Motor neuron (in vitro differentiated cells): Measurements from ENCODE around the gene SLC26A11. TPM values are rescaled to one million over a fixed set of nuclear protein-coding genes. Genes with fewer than 3 reads are reported as not detected.

Experiments used
- ATAC-seq, 8 experiments: fragments of 200-7000 bp; cut with Tn5 transposase; replicated peaks in 6 of 8; 2 replicates each; pipeline ENCODE4 v1.8.0; 2021; ENCODE audit warnings: mild to moderate bottlenecking in 8 of 8, moderate library complexity in 8 of 8
- H3K27ac ChIP-seq, 2 donors: fragments of 250-450 bp; sonication (Bioruptor Pico); 2 replicates each; pipeline ENCODE4 v1.9.0; 2021; ENCODE audit warnings: antibody characterized with exemption in 2 of 2, mild to moderate bottlenecking in 2 of 2, moderate library complexity in 1 of 2
- H3K4me1 ChIP-seq, 2 donors: fragments of 250-450 bp; sonication (Bioruptor Pico); replicated peaks in 1 of 2; 2 replicates each; pipeline ENCODE4 v1.6.1; 2021; ENCODE audit warnings: antibody characterized with exemption in 2 of 2, mild to moderate bottlenecking in 2 of 2, moderate library complexity in 1 of 2
- H3K4me3 ChIP-seq, 5 donors: fragments of 250-450 bp; sonication (Bioruptor Pico); 2 replicates each; pipeline ENCODE4 v1.9.0; 2021; ENCODE audit warnings: antibody characterized with exemption in 5 of 5, mild to moderate bottlenecking in 5 of 5, moderate library complexity in 4 of 5
- WGBS, 10 experiments: fragments of 450-650 bp; shearing (Covaris generic); methylation state at CpG; one replicate each; pipeline ENCODE4 v1.0.0; 2022; 5-methylcytosine and 5-hydroxymethylcytosine counted together
- in situ Hi-C, 9 experiments: fragments of 400-800 bp; cut with MboI; loops; one replicate each; pipeline ENCODE4 v1.15.0; 2021; ENCODE audit warnings: low sequenced_read_pairs in 9 of 9, low pct_unique_long_range_greater_than_20kb in 2 of 9; ENCODE audit not compliant: unreplicated experiment in 9 of 9
- total RNA-seq, 8 experiments: library from RNA; unstranded; fragments of 300-600 nt; gene quantifications; 2 replicates each; pipeline versions ENCODE4 v1.2.3 to v1.2.4, GENCODE V29; 2022

The SLC26A11 gene
- total RNA-seq, 8 experiments from 2014 or later = 9.1 to 41.3 (median 18.1) TPM

DNA sequence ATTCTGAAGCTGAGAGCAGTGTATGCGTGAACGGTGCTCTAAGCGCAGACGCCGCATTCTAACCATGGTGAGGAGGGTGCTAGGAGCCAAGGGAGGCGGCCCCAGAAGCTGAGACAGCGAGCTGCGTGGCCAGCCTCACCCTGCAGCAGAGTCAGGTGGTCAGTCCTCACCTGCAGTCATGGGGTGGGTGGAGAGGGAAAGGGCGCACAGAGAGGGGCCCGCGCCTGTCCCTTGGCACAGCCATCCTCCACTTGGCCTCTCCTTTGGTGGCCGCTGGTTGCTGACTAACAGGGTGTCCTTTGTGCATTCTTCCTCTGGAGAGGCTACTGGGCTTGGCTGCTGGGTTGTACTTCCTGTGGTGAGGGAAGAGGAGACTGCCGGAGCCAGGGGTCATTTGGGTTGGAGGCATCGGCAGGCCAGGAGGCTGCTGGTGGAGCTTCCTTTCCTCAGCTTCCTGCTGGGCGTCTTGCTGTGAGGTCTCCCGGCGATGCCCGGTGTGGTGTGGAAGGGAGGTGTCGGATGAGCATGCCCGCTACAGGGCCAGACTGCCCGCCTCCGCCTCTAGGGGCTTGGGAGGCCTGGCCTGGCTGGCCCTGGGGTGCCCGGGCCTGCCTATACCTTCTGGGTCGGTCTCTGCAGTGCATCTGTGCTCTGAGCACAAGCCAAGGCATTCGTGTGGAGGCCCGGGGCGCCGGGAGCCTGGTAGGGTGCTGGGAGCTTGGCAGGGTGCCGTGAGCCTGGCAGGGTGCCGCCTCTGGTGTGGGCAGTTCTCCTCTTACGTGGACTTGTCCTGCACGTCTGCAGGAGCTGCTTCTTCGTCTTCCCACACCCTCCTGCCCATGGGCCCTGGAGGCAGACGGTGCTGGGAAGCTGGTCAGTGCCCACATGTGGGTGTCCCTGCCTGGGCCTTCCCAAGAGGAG, 57.8 kb downstream of the SLC26A11 start:
- in situ Hi-C loops = no loop called here
- H3K4me3 ChIP-seq = no peak overlapping the region
- no peaks in the 10 kb centered on the region for H3K4me1 ChIP-seq
- no peak overlapping the region for H3K27ac ChIP-seq
- ATAC-seq = no peak
- WGBS, 10 experiments = 76 to 95% (median 88%) methylated on average over 3 to 11 of the region's 34 CpGs; no CpG with 5 or more reads in 5 of the 10 experiments

DNA sequence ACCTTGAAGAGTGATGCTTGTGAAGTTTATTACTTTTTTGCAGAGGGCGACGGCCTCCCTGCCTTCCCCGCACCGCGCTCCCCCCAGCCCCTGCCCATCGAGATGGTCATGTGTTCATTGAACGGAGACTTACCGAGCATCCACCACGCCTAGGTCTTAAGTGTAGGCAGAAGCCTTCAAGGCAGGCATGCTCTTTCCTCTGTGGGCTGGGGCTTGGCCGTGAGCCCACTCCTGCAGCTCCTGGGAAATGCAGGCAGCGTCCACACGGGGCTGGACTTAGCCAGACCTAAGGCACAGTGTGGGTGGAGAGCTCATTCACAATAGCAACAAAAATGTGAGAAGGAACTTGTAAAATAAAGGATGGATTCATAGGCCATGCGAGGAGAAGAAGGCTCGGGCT, 59.7 kb downstream of the SLC26A11 start:
- no peak overlapping the region for H3K27ac ChIP-seq
- 8 to 100% (median 47%) methylated on average over 1 to 4 of the region's 14 CpGs; no CpG with 5 or more reads in 4 of the 10 experiments for WGBS, 10 experiments
- peak in 6 of 8 experiments; percentile 22 to 98 (median 84) for ATAC-seq
- no peak overlapping the region for H3K4me3 ChIP-seq
- H3K4me1 ChIP-seq = no peaks in the 10 kb centered on the region
- in situ Hi-C loops = no loop called here

DNA sequence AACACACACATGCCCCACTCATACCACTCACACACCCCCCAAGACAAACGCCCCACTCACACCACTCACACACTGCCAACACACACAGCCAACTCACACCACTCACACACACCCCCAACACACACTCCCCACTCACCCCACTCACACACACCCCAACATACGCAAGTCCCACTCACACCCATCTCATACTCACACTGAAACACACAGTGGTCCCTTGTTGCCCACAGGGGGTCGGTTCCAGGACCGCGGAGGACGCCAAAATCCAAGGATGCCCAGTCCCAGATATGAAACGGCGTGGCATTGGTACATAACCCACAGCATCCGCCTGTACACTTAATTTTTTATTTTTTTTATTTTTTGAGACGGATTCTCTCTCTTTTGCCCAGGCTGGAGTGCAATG, 61.3 kb downstream of the SLC26A11 start:
- no peak overlapping the region for H3K27ac ChIP-seq
- H3K4me1 ChIP-seq = no peaks in the 10 kb centered on the region
- in situ Hi-C loops = no loop called here
- ATAC-seq = no peak
- WGBS, 10 experiments = 95 to 100% methylated on average over 2 to 4 of the region's 10 CpGs; no CpG with 5 or more reads in 8 of the 10 experiments
- H3K4me3 ChIP-seq = no peak overlapping the region

DNA sequence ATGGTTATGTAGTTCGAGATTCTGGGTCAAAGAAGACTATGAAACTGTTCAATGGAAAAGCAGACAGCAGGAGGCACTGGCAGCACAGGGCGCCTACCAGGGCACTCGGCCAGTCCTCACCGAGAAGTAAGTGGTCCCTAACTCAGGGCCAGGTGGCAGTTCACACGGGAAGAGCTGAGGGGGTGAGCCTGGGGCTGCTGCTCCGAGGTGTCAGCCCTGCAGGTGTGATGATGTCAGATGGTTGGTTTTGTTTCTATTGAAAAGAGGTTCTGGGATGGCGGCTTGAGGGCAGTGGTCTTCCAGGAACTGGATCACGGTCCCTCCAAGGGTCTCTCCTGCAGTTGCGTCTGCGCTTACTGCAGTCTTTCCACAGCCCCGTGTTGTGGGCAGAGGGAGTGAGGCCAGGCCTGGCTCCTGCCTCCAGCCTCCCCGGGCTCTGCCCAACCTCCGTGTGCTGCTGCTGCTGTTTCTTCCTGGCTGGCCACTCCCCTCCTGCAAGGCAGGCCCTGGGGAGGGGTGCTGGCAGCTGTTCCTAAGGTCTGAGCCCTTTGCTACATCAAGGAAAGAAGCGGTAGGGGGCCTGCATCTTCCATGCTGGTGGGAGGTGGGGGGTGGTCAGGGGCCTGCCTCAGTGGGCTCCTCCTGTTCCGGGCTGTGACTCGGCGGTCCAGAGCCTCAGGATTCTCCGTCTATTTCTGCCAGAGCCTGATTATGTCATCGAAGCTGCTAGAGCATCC, 63.1 kb downstream of the SLC26A11 start:
- ATAC-seq = peak in 4 of 8 experiments; percentile 29 to 52 (median 43)
- no peak overlapping the region for H3K27ac ChIP-seq
- 56 to 100% (median 82%) methylated on average over 1 to 9 of the region's 19 CpGs; no CpG with 5 or more reads in 4 of the 10 experiments for WGBS, 10 experiments
- H3K4me1 ChIP-seq = no peaks in the 10 kb centered on the region
- no peak overlapping the region for H3K4me3 ChIP-seq
- in situ Hi-C loops = no loop called here

DNA sequence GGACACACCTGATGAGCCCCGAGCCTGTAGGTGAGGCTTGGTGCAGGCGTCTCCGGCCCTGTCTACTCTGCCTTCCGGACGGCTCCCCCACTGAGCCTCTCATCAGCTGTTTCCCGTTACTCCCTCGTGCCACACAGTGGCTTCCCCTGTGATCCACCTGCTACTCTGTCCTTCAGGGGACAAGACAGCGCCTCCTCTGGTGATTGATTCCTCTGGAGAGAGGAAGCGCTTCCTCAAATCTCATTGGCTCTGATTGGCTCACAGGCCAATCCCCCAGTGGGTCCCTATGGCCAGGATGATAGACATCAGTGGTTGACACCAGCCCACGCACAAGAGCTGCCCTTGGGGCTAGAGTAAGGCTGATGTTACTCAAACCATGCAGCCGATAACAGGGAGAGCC, 64.4 kb downstream of the SLC26A11 start:
- 30 to 82% (median 78%) methylated on average over 1 to 10 of the region's 11 CpGs; no CpG with 5 or more reads in 4 of the 10 experiments for WGBS, 10 experiments
- ATAC-seq = peak in 4 of 8 experiments; percentile 13 to 60 (median 51)
- in situ Hi-C loops = no loop called here
- Histone ChIP-seq H3K27ac (no peak overlapping the region), H3K4me3 (no peak overlapping the region), H3K4me1 (no peaks in the 10 kb centered on the region)

DNA sequence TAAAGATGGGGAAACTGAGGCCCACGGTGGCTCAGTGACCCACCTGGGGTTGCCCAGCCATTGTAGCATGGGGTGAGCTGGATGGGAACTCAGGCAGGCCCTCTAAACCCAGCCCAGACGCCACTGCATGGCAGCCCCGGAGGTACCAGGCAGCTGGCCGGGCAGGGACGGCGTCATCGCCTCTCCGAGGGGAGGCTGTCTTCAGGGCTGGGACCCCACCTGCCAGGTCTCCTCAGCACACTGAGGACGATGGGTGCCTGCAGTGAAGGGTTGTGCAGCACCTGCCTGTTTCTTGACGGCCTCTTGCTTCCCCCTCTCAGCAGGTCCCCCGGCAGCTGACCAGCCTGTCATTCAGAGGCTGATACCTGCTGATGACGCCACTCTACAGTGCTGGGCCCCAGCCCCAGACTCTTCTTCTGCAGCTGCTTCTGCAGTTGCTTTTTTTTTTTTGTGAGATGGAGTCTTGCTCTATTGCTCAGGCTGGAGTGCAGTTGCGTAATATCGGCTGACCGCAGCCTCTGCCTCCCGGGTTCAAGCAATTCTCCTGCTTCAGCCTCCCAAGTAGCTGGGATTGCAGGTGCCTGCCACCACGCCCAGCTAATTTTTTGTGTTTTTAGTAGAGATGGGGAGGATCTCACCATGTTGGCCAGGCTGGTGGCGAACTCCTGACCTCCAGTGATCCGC, 65.2 kb downstream of the SLC26A11 start:
- 80 to 100% (median 91%) methylated on average over 1 to 9 of the region's 19 CpGs; no CpG with 5 or more reads in 3 of the 10 experiments for WGBS, 10 experiments
- H3K4me3 ChIP-seq = no peak overlapping the region
- no peaks in the 10 kb centered on the region for H3K4me1 ChIP-seq
- no peak overlapping the region for H3K27ac ChIP-seq
- in situ Hi-C loops = no loop called here
- no peak for ATAC-seq

DNA sequence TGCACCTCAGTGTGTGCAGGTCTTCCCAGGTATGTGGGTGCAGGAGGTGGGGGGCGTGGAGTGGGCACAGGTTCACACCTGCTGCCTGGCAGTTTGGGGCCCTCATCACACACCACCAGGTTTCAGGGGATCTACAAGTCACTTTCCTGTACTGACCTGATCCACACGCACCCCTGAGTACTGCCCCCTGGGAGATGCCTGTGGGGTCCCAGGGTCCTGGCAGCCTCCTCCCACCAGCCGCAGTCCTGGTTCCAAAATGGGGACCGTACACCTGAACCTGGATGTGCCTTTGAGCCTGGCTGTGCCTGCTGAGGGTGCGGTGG, 66.4 kb downstream of the SLC26A11 start:
- H3K4me3 ChIP-seq = no peak overlapping the region
- WGBS, 10 experiments = 78 to 100% (median 98%) methylated on average over 1 to 4 of the region's 5 CpGs; no CpG with 5 or more reads in 6 of the 10 experiments
- H3K27ac ChIP-seq = no peak overlapping the region
- H3K4me1 ChIP-seq = no peaks in the 10 kb centered on the region
- in situ Hi-C loops = no loop called here
- ATAC-seq = no peak

DNA sequence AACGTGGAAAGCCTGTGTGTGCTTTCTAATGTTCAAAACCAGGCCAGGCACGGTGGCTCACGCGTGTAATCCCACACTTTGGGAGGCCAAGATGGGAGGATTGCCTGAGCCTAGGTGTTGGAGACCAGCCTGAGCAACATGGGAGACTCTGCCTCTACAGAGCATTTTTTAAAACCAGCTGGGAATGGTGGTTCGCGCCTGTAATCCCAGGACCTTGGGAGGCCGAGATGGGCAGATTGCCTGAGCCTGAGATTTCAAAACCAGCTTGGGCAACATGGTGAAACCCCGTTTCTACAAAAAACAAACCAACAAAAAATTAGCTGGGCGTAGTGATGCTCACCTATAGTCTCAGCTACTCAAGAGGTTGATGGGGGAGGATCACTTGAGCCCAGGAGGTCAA, 66.8 kb downstream of the SLC26A11 start:
- H3K4me1 ChIP-seq = no peaks in the 10 kb centered on the region
- H3K4me3 ChIP-seq = no peak overlapping the region
- H3K27ac ChIP-seq = no peak overlapping the region
- no peak for ATAC-seq
- in situ Hi-C loops = no loop called here
- WGBS, 10 experiments = 81 to 97% (median 88%) methylated on average over 2 to 8 of the region's 9 CpGs; no CpG with 5 or more reads in 4 of the 10 experiments

DNA sequence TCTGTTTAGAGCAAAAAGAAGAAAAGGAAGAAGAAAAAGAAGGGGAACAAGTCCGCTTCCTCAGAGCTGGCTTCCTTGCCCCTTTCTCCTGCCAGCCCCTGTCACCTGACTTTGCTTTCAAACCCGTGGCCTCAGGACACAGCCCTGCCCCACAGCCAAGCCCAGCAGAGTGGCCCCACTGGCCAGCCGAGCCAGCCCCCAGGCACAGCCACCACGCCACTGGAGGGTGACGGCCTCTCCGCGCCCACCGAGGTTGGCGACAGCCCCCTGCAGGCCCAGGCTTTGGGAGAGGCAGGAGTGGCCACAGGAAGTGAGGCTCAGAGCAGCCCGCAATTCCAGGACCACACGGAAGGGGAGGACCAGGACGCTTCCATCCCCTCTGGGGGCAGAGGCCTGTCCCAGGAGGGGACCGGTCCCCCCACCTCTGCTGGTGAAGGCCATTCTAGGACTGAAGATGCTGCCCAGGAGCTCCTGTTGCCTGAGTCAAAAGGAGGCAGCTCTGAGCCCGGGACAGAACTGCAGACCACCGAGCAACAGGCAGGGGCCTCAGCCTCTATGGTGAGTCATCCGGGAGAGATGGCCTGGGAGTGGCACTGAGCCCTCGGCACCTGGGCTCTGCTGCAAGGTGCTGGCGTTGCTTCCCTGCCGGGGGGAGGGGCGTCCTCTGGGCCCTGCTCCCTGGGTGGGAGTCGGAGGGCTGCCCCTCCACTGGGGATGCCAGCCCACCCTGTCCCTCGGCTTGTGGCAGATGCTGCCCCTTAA, 67.8 kb downstream of the SLC26A11 start:
- ATAC-seq = no peak
- 76 to 100% (median 80%) methylated on average over 1 to 3 of the region's 22 CpGs; no CpG with 5 or more reads in 5 of the 10 experiments for WGBS, 10 experiments
- H3K4me1 ChIP-seq = peaks cover 0 to 3% of the 10 kb centered on the region in 2 donors
- in situ Hi-C loops = no loop called here
- no peak overlapping the region for H3K27ac ChIP-seq
- no peak overlapping the region for H3K4me3 ChIP-seq

DNA sequence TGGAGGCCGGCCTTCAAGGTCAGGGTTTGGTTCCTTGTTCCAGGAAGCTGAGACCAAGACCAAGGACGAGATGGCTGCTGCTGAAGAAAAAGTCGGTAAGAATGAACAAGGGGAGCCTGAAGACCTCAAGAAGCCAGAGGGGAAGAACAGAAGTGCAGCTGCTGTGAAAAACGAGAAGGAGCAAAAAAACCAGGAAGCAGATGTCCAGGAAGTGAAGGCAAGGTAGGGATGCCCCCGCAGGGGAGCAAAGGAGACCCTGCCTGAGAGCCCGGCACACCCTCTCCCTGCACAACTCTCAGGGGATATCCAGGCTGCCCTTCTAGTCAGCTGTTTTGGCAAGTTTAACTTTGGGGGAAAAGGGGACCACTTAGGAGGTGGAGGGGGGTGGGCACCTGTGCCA, 69.4 kb downstream of the SLC26A11 start:
- Histone ChIP-seq H3K4me1 (peaks cover 0 to 3% of the 10 kb centered on the region in 2 donors), H3K4me3 (no peak overlapping the region), H3K27ac (no peak overlapping the region)
- in situ Hi-C loops = no loop called here
- ATAC-seq = no peak
- 33 to 100% (median 78%) methylated on average over 2 to 5 of the region's 6 CpGs; no CpG with 5 or more reads in 1 of the 10 experiments for WGBS, 10 experiments

DNA sequence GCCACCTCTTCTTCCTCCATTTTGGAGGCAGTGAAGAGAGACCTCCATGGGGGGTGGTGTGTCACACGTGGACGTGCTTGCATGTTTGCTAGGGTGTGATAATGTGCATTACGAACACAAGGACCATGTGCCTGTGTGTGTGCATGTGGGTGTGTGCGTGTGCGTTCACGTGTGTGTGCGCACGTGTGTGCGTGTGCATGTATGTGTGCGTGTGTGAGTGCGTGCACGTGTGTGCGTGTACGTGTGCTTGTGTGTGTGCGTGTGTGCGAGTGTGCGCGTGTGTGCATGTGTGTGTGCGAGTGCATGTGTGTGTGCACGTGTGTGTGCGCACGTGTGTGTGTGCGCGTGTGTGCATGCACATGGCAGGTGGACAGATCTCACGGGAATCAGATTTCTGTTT, 69.9 kb downstream of the SLC26A11 start:
- Histone ChIP-seq H3K4me1 (peaks cover 0 to 3% of the 10 kb centered on the region in 2 donors), H3K27ac (no peak overlapping the region), H3K4me3 (no peak overlapping the region)
- ATAC-seq = no peak
- WGBS, 10 experiments = 77 to 95% (median 85%) methylated on average over 5 to 17 of the region's 25 CpGs; no CpG with 5 or more reads in 4 of the 10 experiments
- in situ Hi-C loops = no loop called here

DNA sequence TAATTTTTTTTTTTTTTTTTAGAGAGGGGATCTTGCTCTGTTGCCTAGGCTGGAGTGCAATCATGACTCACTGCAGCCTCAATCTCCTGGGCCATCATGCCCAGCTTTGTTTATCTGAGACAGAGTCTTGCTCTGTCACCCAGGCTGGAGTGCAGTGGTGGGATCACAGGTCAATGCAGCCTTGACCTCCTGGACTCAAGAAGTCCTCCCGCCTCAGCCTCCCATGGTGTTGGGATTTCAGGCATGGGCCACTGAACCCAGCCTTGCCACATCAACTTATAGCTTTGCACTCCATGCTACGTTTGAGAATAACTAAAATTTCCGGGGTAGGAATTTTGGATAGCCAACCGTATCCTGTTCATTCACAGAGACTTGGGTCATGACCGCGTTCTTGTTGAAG, 71.0 kb downstream of the SLC26A11 start:
- Histone ChIP-seq H3K27ac (no peak overlapping the region), H3K4me1 (peaks cover 0 to 3% of the 10 kb centered on the region in 2 donors), H3K4me3 (no peak overlapping the region)
- 87 to 100% (median 93%) methylated on average over 2 to 5 of the region's 6 CpGs; no CpG with 5 or more reads in 4 of the 10 experiments for WGBS, 10 experiments
- ATAC-seq = no peak
- in situ Hi-C loops = no loop called here
